HG03521 (cell line): ENCODE measurements around the gene FOXQ1.

ENCODE experiments used
- ATAC-seq: cut with Tn5 transposase; IDR thresholded peaks from one replicate; pipeline ENCODE4 v1.9.1; 2021; ENCODE audit warnings: mild to moderate bottlenecking, moderate library complexity; ENCODE audit not compliant: unreplicated experiment

The FOXQ1 gene

DNA sequence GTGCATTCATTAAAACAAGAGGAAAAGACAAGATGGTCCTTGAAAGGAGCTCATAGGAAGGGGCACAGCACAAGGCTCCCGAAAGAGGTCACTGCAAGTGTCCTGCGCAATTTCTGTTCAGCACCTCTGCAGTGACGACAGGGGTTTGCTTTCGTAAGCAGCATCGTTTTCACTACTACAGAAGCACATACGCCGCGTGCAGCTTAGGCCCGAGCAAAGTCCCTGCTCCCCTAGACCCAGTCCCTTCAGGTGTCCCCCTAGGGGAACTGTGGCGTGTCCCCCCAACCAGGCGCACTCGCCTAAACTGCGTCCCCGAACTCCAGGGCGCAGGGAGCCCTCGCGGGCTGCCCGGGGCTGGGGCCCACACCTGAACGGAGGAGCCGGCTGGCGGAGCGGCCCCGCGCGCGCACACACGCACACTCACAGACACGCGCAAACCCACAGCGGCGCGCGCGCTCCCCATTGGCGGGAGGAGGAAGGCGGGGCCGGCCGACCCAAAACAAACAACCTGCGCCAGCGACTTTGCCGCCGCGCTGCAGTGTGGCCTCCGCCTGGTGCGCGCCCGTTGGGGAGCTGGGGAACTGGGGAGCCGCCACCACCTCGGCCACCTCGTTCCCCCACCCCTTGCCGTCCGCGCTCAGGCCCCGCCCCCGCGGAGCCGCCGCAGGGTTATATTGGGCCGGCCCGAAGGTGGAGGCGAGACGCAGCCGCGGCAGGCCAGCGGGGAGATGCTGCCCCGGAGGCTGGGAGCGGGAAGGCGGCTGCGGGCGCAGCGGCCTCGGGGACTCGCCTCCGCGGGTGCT lies at the start of gene FOXQ1:
Gene FOXQ1, plus strand, starts transcription at position 699 of the 803 bp plus-strand sequence. CDS start 607 bp downstream, outside the sequence.
- ATAC-seq: no peak

- ATAC-seq: no peak
These were observed 49.2 kb upstream of the FOXQ1 start for GRCh38 chr6:1262704-1263038.

DNA sequence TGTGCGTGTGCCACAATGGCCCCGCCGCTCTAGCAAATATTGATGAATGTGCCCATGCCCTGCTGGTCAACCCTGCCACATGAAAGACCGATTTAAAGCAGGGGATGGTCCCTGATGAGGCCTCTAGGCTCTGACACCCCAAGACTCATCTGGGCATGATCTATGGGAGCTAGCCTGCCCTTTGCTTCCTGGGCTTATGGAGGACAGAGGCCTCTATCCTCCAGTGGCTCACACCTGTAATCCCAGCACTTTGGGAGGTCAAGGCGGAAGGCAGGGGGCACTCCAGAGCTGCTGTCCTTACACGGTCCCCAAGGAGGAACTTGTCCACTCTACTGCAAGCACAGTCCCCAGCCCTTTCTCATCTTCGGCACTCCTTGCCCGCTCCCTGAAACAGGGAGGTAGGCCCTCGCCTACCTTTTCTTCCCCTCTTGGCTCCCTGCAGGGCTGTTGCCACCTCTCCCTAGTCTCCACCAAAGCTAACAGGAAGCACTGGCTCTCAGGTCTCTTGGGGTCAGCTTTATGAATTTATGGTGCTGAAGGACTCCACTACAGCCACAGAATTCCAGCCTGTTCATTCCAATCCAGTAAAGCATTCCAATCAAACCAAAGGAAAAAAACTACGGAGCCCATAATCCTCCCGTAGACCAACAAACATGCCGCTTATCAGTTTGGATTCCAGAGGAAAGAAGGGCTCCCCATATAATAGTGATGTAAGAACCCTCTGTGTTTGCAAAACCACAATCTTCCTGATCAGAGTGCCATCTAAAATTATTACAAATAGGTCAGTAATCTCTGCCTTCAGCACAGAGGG lies 48.7 kb upstream of the FOXQ1 start:
- ATAC-seq: no peak

- no peak for ATAC-seq
These were observed 48.0 kb upstream of the FOXQ1 start for GRCh38 chr6:1263850-1264377.

DNA sequence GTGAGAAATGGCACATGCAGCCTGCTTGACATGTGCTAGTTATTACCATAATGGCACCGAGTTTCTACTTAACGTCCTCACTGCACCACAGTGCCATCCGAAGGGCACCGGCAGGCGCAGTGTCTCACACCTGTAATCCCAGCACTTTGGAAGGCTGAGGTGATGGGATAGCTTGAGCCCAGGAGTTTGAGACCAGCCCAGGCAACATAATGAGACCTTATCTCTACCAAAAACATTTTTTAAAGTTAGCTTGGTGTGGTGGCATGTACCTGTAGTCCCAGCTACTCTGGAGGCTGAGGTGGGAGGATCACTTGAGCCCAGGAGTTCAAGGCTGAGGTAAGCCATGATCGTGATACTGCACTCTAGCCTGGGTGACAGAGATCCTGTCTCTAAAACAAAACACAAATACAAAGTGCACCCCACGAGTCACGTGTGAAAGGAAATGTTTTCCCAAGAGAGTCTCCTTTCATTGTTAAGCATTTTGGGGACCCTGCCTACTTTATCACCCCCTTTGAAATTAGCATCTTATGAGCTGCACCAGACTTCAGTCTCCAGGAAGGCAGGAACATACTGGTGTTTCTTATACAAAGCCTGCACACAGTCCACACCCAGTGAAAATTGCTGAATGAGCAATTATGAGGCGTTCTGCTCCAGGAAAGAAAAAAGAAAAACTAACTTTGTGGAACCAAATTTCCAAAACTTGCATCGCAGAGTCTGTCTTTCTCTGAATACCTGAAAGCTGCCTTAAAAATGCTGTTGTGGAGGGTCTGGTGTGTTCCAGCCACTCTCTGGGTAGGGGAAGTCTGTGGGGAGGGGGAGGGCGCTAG lies 47.1 kb upstream of the FOXQ1 start:
- no peak for ATAC-seq

DNA sequence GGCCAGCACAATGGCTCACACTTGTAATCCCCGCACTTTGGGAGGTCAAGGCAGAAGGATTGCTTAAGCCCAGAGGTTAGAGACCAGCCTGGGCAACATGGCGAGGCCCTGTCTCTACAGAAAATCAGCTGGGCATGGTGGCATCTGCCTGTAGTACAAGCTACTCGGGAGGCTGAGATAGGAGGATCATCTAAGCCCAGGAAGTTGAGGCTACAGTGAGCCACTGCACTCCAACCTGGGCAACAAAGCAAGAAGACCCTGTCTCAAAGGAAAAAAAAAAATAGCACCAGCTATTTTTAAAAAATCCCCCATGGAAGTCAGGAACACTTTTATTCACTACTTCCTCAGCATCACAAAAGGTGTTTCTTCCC lies 45.2 kb upstream of the FOXQ1 start:
- ATAC-seq: no peak

DNA sequence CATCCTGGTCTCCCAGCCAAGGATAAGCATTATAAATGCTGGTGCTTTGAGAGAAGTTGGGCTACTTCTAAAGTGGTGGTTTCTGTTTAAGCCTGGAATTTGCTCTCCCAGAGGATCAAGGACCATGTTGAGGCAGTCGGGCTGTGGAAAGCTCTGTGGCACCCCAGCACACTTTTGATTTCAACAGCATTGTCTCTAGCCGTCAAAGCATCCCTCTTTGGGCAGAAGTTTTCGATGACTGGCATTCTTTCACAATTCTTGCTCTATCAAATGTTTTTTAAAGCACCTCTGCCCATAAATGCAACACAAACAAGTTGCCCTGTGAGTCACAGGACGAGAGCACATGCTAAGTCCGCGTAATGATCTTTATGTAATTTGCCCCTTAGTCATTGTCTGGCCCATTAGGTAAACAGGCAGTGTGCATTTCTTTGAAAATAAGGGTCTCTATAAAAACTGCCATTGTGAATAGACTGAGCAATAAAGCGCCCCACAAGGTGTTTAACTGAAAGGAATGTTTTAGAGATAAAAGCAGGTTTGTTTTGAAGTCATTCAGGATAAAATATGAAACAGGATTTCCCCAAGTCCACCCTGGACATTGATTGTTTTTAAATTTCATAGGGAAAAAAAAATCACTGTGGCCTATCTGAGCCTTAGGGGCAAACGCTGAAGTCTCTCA lies 44.7 kb upstream of the FOXQ1 start:
- no peak for ATAC-seq

DNA sequence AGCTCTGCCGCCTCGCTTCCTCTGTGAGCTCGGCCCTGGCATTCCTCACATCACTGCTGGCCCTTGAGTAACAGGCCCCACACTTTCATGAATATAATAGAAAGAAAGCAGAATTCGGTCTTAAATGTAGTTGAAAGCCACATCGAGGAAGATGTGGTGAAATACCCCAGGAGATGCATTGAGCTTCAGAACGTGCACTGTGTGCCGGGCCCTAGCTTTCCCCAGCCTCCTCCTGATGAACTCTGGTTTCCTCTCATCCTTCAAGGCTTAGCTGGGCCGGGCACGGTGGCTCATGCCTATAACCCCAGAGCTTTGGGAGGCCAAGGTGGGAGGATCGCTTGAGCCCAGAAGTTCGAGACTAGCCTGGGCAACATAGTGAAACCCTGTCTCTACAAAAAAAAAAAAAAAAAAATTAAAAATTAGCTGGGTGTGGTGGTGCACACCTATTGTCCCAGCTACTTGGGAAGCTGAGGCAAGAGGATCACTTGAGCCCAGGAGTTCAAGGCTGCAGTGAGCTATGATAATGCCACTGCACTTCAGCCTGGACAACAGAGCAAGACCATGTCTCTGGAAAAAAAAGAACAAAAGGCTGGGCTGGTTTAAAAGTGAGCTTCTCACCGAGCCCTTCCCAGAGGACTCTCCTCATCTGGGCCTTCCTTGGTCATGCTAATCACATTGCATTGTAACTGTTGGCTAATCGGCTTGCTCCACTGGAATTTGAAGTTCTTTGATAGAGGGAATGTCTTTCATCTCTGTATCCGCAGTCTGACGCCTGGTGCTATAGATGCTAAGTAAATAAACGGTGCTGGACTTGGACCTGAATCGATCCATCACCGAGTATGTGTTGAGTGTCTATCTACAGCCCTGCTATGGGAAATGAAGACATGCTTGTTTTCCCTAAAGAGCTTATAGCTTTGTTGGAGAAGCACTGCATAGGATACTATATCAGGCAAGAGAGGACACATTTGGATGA lies 43.8 kb upstream of the FOXQ1 start:
- ATAC-seq: no peak

DNA sequence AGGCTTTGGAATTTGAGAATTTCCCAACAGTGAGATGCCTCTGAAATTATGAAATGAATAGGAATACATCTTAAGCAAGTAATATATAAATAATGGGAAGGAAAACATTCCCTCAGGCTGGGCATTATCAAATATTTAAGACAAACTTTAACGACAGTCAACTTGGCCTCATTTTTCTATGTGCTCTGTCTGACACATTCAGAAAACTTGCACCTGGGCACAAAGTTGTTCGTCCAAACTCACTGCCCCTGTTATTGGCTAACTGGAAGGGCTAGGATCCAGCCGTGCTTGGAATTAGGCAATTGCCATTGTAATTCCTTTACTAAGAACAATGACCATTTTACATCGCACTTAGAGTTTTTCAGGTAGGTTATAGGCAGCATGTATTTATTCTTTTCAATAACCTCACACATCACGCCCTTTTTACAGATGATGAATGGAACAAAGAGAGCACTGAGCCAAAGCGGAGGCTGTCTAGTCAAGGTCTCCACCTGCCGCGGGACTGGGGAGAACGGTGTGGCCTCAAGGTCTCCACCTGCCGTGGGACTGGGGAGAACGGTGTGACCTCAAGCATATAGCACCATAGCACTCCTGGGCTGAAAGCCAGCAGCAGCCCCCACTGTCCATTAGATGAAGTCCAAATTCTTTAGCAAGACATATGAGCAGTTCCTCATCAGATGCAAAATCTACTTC lies 40.7 kb upstream of the FOXQ1 start:
- no peak for ATAC-seq

DNA sequence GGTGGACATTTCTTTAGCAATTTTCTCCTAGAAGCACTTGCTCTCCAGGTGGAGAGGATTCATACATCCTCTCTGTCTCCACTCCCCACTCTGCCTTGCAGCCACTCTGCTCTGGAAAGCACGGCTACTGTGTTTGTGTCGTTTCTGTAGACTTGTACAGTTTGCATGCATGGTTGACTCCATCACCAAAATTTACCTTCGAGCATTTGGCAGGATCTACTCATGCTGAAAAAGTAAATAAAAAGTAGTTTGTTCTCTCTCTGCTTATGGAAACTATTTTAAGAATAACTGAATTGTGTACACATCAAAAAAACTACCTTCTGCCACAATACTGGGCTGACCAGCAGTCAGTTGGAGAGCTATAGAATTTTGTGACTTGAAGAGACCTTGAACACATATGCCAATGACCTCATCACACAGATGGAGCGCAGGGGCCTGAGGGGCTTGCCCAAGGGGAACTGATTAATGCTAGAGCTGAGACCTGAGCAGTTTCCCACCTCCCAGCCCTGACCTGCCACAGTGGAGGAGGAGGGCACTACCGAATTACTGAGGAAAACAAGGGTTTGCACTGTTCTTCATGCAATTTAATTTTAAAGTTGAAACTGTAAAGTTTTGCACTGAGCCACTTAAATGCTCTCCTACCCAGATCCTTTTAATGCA lies 33.7 kb upstream of the FOXQ1 start:
- no peak for ATAC-seq

DNA sequence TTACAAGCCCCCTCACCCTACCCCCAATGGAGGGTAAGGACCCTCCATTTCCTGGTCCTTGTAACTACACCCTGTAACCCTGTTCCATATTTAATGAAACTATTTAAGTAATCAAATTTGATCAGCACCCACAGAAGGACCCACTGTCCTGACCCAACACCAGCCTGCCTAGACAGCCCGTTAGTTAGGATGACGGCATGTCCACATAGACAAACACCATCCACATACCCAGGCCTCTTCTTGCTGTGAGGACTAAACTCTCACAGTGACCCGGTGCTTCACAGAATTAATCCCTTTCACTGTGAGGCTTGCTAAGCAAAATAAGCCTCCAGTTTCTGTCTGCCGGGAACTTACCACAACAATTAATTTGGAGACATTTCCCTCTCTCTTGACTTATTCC lies 32.8 kb upstream of the FOXQ1 start:
- ATAC-seq: no peak

GRCh38 chr6:1280666-1281300 lies 31.1 kb upstream of the FOXQ1 start:
- no peak for ATAC-seq

DNA sequence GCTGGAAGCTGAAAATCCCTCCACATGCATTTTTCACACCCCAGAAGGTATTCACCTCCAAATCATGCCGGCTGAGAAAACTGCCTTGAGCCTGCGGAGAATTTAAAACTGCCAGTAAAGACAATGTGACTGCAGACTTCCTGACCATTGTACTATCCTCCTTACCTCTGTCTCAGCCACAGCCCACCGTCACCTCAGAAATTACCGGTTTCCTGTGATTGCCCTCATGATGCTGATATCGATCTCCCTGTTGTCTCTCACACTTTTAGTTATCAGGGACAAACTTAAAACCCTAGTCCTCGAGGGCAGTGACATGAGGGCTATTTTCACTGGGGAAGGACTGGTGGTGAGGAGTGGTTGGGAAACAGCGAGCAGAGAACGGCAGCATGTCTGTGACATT lies 30.2 kb upstream of the FOXQ1 start:
- no peak for ATAC-seq

DNA sequence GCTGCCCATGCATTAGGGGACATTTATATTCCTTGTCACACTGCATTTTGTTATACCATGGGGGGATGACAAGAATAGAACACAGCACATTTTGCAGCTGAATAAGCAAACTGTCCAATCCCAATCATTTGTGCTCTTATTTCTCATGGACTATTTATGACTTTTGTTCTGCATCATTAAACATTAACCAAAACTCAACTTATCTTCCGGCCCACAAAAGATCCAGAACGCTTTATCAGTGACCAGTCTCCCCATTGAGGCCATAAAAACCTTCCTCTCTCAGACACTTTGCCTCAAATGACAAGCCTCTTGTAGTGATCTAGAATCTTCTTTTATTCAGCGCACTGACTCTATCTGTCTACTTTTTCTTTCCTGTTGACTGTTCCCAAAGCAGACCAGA lies 28.4 kb upstream of the FOXQ1 start:
- ATAC-seq: no peak

GRCh38 chr6:1285556-1285955 lies 26.3 kb upstream of the FOXQ1 start:
- no peak for ATAC-seq

GRCh38 chr6:1285956-1286355 lies 25.9 kb upstream of the FOXQ1 start:
- ATAC-seq: no peak

GRCh38 chr6:1287103-1287591 lies 24.8 kb upstream of the FOXQ1 start:
- no peak for ATAC-seq

DNA sequence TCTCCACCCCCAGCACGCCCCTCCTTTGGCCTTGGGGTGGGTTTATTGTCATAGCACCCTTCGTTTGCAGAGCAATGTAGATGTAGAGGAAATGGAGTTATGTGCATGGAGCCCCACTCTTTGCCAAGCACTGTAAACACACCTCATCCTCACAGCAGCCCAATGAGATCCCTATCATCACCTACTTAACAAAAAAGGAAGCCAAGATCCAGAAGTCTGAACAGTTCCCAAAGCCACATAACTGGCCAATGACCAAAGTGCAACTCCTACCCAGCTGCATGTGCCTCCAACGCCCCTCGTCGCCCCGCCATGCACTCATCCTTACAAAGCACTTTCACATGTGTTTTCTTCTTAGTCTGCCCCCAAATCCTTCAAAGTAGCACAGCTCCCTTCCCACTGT lies 21.8 kb upstream of the FOXQ1 start:
- ATAC-seq: no peak
